GM06990 (cell line): ENCODE measurements around the gene C6orf120.

Experiments
- DNase-seq: peaks from one replicate; pipeline ENCODE4 v3.0.0-alpha.2; 2011; ENCODE audit not compliant: insufficient read length; ENCODE audit errors: extremely low read depth
- H3K27me3 ChIP-seq: replicated peaks from 2 replicates; pipeline ENCODE4 v1.6.0; 2011; ENCODE audit warnings: low read length; ENCODE audit not compliant: control insufficient read depth, insufficient read depth
- H3K36me3 ChIP-seq: 2 replicates; pipeline ENCODE4 v1.5.1; 2011; ENCODE audit warnings: low read length; ENCODE audit not compliant: control insufficient read depth, insufficient read depth
- H3K4me3 ChIP-seq: replicated peaks from 2 replicates; pipeline ENCODE4 v1.5.1; 2011; ENCODE audit warnings: low read depth, mild to moderate bottlenecking, control low read depth, low read length
- CTCF ChIP-seq: IDR thresholded peaks from 2 replicates; pipeline ENCODE4 v1.5.1; 2011; ENCODE audit warnings: low read length, control low read depth, mild to moderate bottlenecking, inconsistent platforms; ENCODE audit not compliant: insufficient read depth, poor library complexity, severe bottlenecking

Gene C6orf120

GRCh38 chr6:169665289-169665688, 36.6 kb upstream of the C6orf120 start:
- DNase-seq, result no peak
- H3K27me3 ChIP-seq, result no peaks in the 10 kb centered on the region
- TF ChIP-seq CTCF, result no peak
- H3K36me3 ChIP-seq, result peaks cover 3% of the 10 kb centered on the region
- no peak overlapping the region for H3K4me3 ChIP-seq

GRCh38 chr6:169666441-169666840, 35.5 kb upstream of the C6orf120 start:
- no peaks in the 10 kb centered on the region for H3K27me3 ChIP-seq
- no peak for DNase-seq
- no peak for TF ChIP-seq CTCF
- no peak overlapping the region for H3K4me3 ChIP-seq
- peaks cover 3% of the 10 kb centered on the region for H3K36me3 ChIP-seq

DNA sequence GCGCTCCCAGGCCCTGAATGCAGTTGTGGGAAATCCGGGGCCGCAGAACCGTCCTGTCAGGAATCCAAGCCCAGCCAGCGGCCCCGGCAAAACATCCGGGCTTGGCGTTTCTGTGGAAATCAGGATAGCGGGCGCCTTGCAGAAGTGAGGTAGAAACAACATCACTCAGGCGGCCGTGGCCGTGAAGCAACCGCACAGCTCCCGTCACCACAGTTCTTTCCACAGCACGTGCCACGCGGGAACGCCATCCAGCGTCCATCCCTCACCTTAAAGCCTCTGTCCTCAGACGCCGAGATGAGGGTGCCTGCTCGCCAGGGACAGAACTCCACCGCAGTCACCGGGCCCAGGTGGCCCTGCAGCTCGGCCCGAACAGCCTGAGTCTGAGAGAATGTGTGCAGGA, 34.2 kb upstream of the C6orf120 start:
- no peak for DNase-seq
- H3K27me3 ChIP-seq, result no peaks in the 10 kb centered on the region
- H3K4me3 ChIP-seq, result no peak overlapping the region
- no peak for TF ChIP-seq CTCF
- peaks cover 6% of the 10 kb centered on the region for H3K36me3 ChIP-seq

- no peak for TF ChIP-seq CTCF
- Histone ChIP-seq H3K4me3 (no peak overlapping the region), H3K36me3 (peaks cover 6% of the 10 kb centered on the region), H3K27me3 (no peaks in the 10 kb centered on the region)
- DNase-seq, result no peak
Observed at GRCh38 chr6:169668203-169668847, 33.6 kb upstream of the C6orf120 start.

GRCh38 chr6:169669147-169669546, 32.8 kb upstream of the C6orf120 start:
- H3K4me3 ChIP-seq, result no peak overlapping the region
- H3K27me3 ChIP-seq, result no peaks in the 10 kb centered on the region
- DNase-seq, result no peak
- no peak for TF ChIP-seq CTCF
- H3K36me3 ChIP-seq, result peaks cover 6% of the 10 kb centered on the region

DNA sequence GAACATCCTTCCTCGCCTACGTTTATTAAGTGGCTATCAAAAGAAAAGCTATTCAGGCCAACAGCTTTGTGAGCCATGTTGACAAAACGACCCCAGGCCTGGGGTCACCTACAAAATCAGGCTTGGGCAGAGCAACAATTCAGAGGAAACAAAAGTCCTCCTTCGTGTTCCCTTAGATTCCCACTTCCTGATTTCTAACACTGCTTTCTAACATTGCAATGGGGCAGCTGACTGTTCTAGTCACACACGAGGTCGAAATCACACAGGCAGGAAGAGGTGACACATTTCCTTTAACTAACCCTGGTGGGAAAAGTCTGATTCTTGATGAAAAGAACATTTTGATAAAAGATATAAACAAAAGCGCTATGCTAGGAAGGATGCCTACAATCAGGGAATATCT, 32.0 kb upstream of the C6orf120 start:
- TF ChIP-seq CTCF, result no peak
- no peak for DNase-seq
- peaks cover 6% of the 10 kb centered on the region for H3K36me3 ChIP-seq
- H3K4me3 ChIP-seq, result no peak overlapping the region
- H3K27me3 ChIP-seq, result no peaks in the 10 kb centered on the region
